GM21723 (cell line): ENCODE results near the gene BCO2.

Source experiments
- ATAC-seq: cut with Tn5 transposase; IDR thresholded peaks from one replicate; pipeline ENCODE4 v1.9.1; 2021; ENCODE audit warnings: mild to moderate bottlenecking, moderate library complexity; ENCODE audit not compliant: unreplicated experiment

Gene BCO2

GRCh38 chr11:112247201-112247600 is 71.9 kb downstream of the BCO2 start:
- ATAC-seq = no peak

DNA sequence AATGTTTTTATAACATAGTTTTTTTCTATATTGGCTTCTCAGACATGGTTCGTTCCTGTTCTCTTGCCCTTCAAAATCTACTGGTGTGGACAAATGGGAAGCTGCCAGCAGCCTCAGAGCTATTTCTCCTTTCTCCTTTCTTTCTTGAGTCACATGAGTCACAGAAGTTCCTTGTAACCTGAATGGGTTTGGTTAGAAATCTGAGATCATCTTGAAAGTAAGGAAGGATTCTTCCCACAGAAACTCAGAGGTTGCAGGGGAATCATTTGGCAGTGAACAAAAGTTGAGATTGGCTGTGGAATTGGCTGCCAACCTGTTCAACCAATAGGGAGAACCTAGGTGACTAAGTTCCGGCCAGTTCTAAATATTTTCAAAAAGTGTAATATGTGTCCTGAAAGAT is 72.9 kb downstream of the BCO2 start:
- no peak for ATAC-seq

DNA sequence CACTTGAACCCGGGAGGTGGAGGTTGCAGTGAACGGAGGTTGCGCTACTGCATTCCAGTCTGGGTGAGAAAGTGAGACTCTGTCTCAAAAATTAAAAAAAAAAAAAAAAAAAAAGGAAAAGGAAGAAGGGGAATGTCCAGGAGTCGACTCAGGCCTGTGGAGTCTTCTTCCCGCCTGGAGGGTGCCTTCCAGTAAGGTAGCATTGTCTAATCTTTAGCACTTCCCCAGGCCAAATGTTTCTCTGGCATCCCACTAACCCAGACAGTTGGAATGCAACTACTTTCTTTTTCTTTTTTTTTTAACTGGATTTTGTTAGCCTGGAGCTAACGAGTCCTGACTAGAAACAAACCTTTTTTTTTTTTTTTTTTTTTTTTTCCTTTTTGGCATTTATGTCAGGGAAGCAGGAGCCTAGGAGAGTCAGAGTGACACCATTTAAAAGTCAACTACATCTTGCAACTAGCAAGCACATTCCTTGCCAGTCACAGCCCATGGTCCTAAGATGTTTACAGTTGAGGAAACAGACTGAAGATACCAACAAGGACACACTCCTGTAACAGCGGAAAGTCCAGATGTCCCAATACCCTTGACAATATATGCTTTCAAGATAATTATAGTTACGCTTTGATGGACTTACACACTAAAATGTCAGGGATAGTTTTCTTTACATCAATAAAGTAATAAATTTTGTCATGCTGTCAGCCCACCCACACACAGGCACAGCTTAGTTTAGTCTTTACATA is 74.7 kb downstream of the BCO2 start:
- no peak for ATAC-seq

DNA sequence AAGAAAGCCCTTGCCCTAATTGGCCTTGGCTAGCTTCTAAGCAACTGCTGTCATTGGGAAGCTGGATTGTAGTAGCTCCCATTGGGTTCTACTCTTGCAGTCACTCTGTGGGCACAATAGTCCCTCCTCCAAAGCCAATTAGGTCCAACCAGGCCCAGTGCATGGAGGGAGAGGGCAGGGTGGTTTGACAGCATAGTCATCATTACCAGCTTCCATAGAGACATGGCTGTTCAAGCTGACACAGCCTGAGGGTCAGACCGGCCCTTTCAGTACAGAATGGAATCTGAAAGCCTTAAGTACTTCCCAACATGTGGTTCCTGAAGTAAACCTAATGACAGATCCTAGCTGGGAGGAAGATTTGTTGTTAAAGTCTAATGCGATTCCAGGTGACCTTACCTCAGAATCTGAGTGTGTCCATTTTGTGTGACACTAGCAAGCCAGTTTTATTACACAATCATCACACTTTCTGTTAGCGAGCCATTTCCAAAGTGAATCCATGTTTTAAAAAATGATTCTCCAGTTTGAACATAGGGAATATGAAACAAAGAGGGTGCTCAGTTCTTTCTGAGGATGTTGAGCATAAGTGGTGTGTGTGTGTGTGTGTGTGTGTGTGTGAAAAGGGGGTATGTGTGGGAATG is 78.4 kb downstream of the BCO2 start:
- no peak for ATAC-seq

- ATAC-seq = no peak
Observed at GRCh38 chr11:112255067-112255720, 79.9 kb downstream of the BCO2 start.

- no peak for ATAC-seq
Observed at GRCh38 chr11:112260490-112260889, 85.2 kb downstream of the BCO2 start, which contains the start of gene PLET1. TSS of gene PLET1 (minus strand) at chr11:112260860. CDS start at chr11:112260589, 271 bp downstream.

DNA sequence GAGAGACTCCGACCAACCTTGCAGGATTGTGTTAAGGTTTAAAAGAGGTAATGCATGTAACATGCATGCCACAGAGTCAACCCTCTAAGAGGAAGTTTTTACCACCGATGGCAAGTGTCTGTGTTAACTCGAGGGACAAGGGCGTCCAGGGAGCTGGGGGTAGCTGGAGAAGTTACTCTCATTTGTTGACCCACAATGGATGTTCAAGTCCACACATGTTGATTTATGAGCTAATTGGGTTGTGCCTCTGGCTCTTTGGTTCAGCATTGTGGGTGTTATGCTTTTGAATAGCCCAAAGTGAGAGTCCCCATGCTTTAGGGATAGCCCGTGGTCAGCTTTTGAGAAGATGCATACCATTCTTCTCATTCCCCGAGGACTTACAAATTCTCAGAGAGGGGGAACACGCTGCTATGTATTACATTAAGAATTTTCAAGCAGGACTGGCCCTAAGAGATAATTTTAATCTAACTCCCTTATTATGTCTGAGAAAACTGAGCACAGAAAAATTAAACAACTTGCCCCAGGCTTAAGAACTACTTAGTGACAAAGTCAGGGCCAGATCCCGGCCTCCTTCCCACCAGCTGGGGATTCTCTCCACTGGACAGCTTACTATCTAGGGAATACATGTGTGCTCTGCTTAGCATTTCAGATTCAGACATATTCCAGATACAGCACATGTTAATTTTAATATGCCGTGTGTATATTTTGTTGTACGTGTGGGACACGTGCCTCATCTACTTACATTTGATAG is 90.5 kb downstream of the BCO2 start:
- ATAC-seq = no peak

- ATAC-seq = no peak
Observed at GRCh38 chr11:112266410-112266778, 91.1 kb downstream of the BCO2 start.

- ATAC-seq = no peak
Observed at GRCh38 chr11:112267188-112267591, 91.9 kb downstream of the BCO2 start.

- no peak for ATAC-seq
Observed at GRCh38 chr11:112268406-112268805, 93.1 kb downstream of the BCO2 start.
